Measurements from ENCODE around the gene DET1. TPM values are rescaled to one million over a fixed set of nuclear protein-coding genes. Genes with fewer than 3 reads are reported as not detected.

DET1 gene
- polyA plus RNA-seq, 1 donor from 2014 or later = 12.9 TPM

DNA sequence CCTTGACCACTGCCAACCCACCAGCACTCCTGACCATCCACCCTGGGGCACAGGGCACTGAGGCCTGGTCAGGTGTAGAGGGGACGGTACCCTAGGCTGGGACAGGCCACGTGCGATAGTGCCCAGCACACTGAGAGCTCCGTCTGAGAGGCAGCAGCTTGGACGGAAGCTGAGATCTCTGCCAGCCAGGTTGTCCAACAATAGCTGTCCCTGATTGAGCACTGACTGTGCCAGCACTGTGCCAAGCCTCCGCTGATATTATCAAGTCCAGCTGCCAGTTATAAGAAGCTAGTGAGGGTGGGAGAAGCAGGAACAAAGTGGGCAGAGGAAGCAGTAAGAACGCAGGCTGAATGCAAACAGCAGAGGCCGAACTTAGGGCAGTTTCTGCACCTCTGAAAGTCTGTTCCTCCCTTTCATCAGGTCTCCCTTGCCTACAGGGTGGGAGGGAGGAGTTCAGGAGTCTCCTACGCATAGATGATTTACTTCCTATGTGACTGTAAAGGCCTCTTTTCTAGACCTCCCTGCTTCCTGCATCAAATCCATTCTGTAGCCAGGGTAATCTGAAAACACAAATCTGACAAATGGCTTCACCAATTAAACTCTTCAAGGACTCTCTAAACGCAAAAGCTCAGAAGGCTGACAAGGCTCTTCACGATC, 49.2 kb downstream of the DET1 start:
- Histone ChIP-seq H3K4me2 (ENCODE audit: low read length) (no peak overlapping the region), H4K20me1 (ENCODE audit: insufficient read depth) (no peaks in the 10 kb centered on the region), H3K27me3 (ENCODE audit: insufficient read depth, low read depth, low read length) (no peaks in the 10 kb centered on the region), H3K9me3 (ENCODE audit: low read length) (no peaks in the 10 kb centered on the region), H3K9me2 (ENCODE audit: insufficient read depth, low read length) (no peaks in the 10 kb centered on the region), H3K4me3 (ENCODE audit: low read length) (no peak overlapping the region), H3K9ac (ENCODE audit: low read length) (no peak overlapping the region), H3K36me3 (ENCODE audit: insufficient read depth, low read length) (no peaks in the 10 kb centered on the region), H3K79me2 (replicated peaks; ENCODE audit: insufficient read depth, low read length) (no peaks in the 10 kb centered on the region), H3K27ac (ENCODE audit: low read length) (no peak overlapping the region), H3F3A (ENCODE audit: insufficient read depth, low read length, poor library complexity, severe bottlenecking) (no peaks in the 10 kb centered on the region), H2AFZ (ENCODE audit: low read depth, low read length) (no peak overlapping the region)
- TF ChIP-seq SMC3 (conservative IDR thresholded peaks at IDR 0.05; ENCODE audit: poor library complexity) (no peak), EP300 (conservative IDR thresholded peaks at IDR 0.05; ENCODE audit: poor library complexity, severe bottlenecking) (no peak), TAF1 (IDR thresholded peaks at IDR 0.05; ENCODE audit: low read depth) (no peak), POLR2AphosphoS5 (IDR thresholded peaks at IDR 0.05) (no peak), MXI1 (conservative IDR thresholded peaks at IDR 0.05; ENCODE audit: poor library complexity, severe bottlenecking) (no peak), EZH2 (IDR thresholded peaks at IDR 0.05; ENCODE audit: borderline replicate concordance, insufficient read depth, low read length, poor library complexity, severe bottlenecking) (no peak), RAD21 (conservative IDR thresholded peaks at IDR 0.05) (no peak)
- TF ChIP-seq, protein P1, sequence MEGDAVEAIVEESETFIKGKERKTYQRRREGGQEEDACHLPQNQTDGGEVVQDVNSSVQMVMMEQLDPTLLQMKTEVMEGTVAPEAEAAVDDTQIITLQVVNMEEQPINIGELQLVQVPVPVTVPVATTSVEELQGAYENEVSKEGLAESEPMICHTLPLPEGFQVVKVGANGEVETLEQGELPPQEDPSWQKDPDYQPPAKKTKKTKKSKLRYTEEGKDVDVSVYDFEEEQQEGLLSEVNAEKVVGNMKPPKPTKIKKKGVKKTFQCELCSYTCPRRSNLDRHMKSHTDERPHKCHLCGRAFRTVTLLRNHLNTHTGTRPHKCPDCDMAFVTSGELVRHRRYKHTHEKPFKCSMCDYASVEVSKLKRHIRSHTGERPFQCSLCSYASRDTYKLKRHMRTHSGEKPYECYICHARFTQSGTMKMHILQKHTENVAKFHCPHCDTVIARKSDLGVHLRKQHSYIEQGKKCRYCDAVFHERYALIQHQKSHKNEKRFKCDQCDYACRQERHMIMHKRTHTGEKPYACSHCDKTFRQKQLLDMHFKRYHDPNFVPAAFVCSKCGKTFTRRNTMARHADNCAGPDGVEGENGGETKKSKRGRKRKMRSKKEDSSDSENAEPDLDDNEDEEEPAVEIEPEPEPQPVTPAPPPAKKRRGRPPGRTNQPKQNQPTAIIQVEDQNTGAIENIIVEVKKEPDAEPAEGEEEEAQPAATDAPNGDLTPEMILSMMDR (IDR thresholded peaks at IDR 0.05; ENCODE audit: poor library complexity, severe bottlenecking) = no peak
- TF ChIP-seq, protein P2, sequence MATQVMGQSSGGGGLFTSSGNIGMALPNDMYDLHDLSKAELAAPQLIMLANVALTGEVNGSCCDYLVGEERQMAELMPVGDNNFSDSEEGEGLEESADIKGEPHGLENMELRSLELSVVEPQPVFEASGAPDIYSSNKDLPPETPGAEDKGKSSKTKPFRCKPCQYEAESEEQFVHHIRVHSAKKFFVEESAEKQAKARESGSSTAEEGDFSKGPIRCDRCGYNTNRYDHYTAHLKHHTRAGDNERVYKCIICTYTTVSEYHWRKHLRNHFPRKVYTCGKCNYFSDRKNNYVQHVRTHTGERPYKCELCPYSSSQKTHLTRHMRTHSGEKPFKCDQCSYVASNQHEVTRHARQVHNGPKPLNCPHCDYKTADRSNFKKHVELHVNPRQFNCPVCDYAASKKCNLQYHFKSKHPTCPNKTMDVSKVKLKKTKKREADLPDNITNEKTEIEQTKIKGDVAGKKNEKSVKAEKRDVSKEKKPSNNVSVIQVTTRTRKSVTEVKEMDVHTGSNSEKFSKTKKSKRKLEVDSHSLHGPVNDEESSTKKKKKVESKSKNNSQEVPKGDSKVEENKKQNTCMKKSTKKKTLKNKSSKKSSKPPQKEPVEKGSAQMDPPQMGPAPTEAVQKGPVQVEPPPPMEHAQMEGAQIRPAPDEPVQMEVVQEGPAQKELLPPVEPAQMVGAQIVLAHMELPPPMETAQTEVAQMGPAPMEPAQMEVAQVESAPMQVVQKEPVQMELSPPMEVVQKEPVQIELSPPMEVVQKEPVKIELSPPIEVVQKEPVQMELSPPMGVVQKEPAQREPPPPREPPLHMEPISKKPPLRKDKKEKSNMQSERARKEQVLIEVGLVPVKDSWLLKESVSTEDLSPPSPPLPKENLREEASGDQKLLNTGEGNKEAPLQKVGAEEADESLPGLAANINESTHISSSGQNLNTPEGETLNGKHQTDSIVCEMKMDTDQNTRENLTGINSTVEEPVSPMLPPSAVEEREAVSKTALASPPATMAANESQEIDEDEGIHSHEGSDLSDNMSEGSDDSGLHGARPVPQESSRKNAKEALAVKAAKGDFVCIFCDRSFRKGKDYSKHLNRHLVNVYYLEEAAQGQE (IDR thresholded peaks at IDR 0.05; ENCODE audit: borderline replicate concordance) = no peak

DNA sequence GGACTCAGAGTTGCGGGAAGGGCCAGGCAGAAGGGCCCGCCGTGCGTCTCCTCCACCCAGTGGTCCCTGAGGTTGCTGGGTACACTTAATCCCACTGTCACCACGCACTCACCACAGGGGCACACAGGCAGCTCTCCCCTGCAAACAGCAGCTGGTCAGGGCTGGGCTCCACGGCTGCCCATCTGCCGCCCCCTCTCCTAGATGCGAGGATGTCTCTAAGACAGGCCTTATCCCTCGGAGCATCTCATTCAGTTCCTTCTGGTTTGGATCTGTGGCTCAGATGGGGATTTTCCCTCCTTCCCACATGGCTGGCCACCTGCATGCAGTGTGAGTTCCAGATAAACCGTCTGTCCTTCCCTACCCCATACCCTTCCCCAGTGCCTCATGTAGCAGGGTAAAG, 52.6 kb downstream of the DET1 start:
- H3K27ac ChIP-seq (ENCODE audit: low read length) = no peak overlapping the region
- no peaks in the 10 kb centered on the region for H3K27me3 ChIP-seq (ENCODE audit: insufficient read depth, low read depth, low read length)
- H3K9me3 ChIP-seq (ENCODE audit: low read length) = no peaks in the 10 kb centered on the region
- H3K9ac ChIP-seq (ENCODE audit: low read length) = no peak overlapping the region
- no peak overlapping the region for H3K4me3 ChIP-seq (ENCODE audit: low read length)
- no peak overlapping the region for H3K4me2 ChIP-seq (ENCODE audit: low read length)
- no peaks in the 10 kb centered on the region for H3K79me2 ChIP-seq (replicated peaks; ENCODE audit: insufficient read depth, low read length)
- H4K20me1 ChIP-seq (ENCODE audit: insufficient read depth) = no peaks in the 10 kb centered on the region
- H3K36me3 ChIP-seq (ENCODE audit: insufficient read depth, low read length) = no peaks in the 10 kb centered on the region
- H3F3A ChIP-seq (ENCODE audit: insufficient read depth, low read length, poor library complexity, severe bottlenecking) = no peaks in the 10 kb centered on the region
- no peak overlapping the region for H2AFZ ChIP-seq (ENCODE audit: low read depth, low read length)
- no peaks in the 10 kb centered on the region for H3K9me2 ChIP-seq (ENCODE audit: insufficient read depth, low read length)
- TF ChIP-seq MXI1 (conservative IDR thresholded peaks at IDR 0.05; ENCODE audit: poor library complexity, severe bottlenecking) (no peak), POLR2AphosphoS5 (IDR thresholded peaks at IDR 0.05) (no peak), SMC3 (conservative IDR thresholded peaks at IDR 0.05; ENCODE audit: poor library complexity) (no peak), EZH2 (IDR thresholded peaks at IDR 0.05; ENCODE audit: borderline replicate concordance, insufficient read depth, low read length, poor library complexity, severe bottlenecking) (no peak), TAF1 (IDR thresholded peaks at IDR 0.05; ENCODE audit: low read depth) (no peak), RAD21 (conservative IDR thresholded peaks at IDR 0.05) (no peak), EP300 (conservative IDR thresholded peaks at IDR 0.05; ENCODE audit: poor library complexity, severe bottlenecking) (no peak)
- TF ChIP-seq, protein P1 (IDR thresholded peaks at IDR 0.05; ENCODE audit: poor library complexity, severe bottlenecking) = no peak
- TF ChIP-seq, protein P2 (IDR thresholded peaks at IDR 0.05; ENCODE audit: borderline replicate concordance) = no peak

Measured in neural cell (in vitro differentiated cells).